Measurements from ENCODE around the gene TM4SF20.
"Not testable (repeated sequence)": the region's sequence is repeated elsewhere in the genome, so short reads cannot be mapped to it uniquely, and the experiment has no call there.

The TM4SF20 gene

DNA sequence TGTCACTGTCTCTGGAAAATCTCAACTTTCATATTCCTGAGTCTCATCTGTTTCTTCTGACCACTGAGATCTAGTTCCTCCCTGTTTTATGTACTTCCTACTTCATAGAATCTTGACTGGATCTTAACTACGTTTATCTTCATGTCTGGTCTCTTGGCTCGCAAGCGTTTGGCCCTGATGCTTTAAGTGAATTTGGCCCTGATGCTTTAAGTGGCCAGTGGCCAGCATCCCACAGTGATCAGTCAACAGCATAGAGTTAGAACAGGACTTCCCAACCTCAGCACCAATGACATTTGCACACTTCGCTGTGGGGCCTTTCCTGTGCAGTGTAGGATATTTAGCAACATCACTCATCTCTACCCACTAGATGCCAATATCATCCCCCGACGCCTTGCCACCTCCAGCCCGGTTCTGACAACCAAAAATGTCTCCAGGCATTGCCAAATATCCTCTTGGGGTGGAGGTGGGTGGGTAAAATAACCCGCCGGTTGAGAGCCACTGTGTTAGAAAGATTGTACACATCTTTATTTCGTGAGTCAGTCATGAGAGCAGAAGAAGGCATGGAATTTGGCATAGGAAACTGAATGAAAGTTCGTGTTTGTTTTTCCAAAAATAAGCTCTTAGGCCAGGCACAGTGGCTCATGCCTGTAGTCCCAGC, 12.2 kb downstream of the TM4SF20 start:
- DNase-seq (ENCODE audit: low spot score) = no peak

DNA sequence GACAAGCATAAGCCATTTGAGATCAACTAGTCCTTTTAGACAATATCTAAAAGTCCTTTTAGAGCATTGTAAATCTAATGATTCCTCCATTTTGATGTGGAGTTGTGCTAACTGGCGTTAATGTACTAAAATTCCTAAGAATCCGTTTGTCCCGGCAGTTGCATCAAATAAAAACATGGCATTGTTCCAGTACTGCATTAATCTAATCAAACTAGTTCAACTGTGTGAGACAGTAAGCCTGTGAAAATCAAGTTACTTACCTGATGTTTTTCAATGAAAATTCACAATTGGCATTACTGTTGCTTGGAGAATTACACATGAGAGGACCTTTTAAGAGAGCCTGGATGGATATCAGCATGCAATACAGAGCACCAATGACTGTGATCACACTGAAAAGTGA, 13.3 kb downstream of the TM4SF20 start:
- DNase-seq (ENCODE audit: low spot score) = no peak

DNA sequence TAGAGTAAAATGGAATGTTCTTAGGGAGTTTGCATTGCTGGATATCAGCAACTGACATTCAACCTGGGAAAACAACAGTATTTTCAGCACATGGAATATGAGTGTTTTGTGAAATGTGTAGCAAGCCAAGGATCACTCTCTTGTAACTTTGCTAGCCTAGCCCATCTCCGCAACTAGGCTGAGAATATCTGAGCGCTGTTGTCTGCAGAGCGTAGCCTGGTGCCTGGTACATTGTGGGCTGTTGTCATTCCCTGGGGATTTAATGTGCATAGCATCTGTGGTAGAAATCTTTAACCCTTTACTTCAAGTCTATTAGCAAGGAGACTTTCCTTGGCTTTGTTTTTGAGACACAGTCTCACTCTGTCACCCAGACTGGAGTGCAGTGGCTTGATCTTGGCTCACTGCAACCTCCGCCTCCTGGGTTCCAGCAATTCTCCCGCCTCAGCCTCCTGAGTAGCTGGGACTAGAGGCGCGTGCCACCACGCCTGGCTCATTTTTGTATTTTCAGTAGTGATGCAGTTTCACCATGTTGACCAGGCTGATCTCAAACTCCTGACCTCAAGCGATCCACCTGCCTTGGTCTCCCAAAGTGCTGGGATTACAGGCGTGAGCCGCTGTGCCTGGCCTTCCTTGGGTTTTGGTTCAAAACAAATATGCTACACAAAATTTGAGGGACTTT, 14.4 kb downstream of the TM4SF20 start:
- DNase-seq (ENCODE audit: low spot score) = not testable (repeated sequence)

DNA sequence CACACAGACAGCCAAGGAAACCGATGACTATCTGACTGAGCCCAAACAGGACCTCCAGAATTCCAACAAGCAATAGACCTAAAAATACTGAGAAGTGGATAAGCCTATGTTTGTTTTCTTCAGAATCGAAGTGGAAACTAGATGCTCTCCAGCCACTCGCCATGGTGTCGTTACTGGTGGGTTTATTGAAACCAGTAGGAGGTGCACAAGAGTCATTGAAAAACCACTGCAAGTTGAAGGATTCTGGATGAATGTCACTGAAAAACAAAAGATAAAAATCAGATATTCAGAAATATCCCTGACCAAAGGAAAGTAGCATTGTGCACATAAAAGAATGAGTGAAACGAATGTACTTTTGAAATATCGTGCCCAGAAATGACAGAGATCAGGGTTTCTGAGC, 15.3 kb downstream of the TM4SF20 start:
- DNase-seq (ENCODE audit: low spot score) = peak; percentile 13

DNA sequence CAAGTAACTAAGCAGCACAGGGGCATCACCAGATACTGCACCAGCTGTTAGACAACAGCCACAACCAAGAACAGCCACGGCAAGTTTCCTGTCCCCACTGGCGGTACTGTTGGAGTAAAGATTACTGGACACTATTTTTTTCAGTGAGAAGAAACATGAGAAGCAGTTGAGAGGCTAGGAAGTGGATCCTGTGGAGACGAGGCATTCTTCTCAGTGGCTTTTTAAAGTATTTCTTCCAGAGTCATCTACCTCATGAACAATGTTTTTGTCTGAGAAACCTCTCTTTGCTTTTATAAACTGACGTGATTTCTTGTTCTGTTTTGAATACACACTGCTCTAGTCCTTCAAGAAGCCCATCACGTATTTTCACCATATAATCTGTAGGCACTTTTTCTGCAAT, 18.8 kb downstream of the TM4SF20 start:
- no peak for DNase-seq (ENCODE audit: low spot score)

DNA sequence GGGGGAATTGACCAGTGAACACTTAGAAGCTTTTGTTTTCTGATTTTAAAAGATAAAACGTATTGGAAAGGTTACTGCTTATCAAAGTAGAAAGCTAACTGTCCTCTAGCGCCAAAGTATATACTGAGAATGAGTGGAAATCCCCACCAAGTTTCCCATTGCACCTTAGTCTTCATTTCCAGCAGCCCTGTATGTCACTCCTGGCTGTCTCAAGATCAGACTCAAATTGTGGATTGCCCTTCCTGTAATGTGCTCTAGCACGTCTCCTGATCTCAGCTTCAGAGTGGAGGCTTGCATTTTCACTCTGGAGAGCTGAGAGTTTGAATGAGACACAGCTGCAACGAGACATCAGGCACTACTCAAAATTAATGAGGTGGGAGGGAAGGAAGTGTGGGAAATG, 27.5 kb downstream of the TM4SF20 start:
- DNase-seq (ENCODE audit: low spot score) = no peak

DNA sequence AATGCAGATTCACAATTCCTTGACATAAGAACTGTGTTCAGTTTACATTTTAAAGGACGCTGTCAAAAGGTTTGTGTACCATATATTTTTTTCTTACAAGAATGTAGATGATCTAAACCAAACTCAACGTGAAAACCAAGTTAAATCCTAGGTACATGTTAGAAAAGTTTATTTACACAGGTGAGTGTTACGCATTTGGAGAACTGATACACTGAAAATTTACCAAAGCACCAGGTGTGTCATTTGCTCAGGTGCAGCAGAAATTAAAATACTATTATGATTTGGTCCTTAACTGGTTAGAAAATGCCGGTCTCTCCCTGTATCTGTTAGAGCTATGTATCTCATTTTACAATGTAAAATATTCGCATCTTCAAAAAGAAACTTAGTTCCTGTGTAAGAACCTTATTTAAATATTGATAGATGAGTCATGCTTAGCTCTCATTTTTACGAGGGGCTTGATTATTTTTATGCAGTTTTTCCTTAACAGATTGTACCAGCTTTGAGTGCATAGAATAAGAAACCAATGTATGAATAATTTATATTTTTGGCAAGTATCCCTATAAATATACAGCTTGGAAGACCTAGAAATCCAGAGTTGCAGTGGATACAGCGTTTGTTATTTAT, 29.0 kb downstream of the TM4SF20 start:
- no peak for DNase-seq (ENCODE audit: low spot score)

DNA sequence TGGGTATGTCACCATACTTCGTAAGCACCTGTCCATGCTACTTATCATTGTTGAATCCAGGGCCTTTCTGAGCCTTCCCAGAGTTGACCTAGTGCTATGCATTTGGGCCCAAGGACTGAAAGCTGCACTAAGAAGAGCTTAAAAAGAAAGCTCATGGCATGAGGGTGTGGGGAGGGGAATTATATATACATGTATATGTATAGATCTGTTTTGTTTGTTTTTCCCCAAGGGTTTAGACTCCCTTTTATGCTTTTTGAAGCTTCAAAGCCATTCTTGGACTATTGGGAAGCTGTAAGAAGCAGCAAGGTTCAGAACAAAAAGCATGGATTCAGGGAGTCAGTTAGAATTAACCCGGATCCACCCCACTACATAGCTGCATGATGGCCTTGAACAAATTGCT, 30.8 kb downstream of the TM4SF20 start:
- no peak for DNase-seq (ENCODE audit: low spot score)

DNA sequence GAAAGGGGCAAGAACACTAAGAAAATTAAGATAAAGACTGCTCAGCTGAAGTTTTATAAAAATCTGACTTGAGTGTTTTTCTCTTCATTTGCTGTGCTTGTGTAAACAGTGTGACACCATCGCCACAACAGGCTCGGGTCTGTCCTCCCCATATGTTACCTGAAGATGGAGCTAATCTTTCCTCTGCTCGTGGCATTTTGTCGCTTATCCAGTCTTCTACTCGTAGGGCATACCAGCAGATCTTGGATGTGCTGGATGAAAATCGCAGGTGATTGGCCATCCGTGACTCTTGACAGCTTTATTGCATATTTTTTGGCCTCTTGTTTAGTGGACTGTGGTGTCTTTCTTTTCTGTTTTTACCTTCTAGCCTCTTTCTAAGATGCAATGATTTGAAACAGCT, 32.0 kb downstream of the TM4SF20 start:
- no peak for DNase-seq (ENCODE audit: low spot score)

DNA sequence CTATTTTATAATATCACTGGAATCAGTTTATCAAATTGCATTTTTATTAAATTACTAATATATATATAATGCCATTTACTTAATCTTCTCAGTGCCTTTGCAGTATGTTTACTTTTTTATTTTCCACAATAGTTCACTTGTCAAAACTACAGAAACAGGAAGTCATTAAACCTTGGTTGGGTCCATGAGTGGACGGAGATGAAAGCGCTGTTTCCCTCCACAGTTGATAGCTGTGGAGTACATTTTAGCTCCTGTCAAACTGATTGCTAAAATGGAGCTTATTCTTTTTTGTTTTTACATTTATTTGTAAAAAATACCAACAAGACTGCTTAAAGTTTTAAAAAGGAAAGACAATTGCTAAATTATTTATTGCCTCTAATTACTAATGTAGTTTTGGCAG, 34.9 kb downstream of the TM4SF20 start:
- no peak for DNase-seq (ENCODE audit: low spot score)

DNA sequence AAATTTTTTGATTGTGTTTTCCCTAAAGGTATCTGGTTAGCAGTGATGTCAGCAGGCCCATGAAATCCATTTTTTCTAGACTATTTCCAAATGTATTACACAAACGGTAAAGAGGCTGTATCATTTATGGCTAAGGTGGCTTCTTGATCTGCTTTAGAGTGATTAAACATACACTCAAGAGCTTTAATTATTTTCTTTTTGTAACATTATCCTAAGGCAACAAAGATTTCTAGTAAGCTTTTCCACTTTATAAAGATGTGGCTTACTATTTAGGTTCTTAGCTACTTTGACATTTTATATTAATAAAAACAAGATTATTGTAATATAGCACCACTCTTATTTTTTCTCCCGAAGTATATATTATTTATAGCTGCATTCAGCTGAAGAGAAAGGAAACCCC, 37.6 kb downstream of the TM4SF20 start:
- no peak for DNase-seq (ENCODE audit: low spot score)

DNA sequence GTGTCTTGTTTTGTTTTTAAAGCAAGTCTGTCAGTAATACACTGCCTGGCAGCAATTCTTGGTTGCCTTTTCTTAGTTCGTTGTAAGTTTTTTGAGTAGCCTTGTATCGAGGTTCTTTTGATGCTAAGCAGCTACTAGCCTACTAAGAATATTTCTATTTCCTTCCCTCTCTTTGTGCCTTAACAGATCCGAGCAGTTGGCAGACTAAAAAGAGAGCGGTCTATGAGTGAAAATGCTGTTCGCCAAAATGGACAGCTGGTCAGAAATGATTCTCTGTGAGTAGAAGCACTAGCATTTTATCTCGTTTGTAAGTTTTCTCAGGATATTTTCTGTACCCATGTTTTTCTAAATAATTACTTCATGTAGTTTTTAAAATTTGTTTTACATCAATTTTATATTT, 39.0 kb downstream of the TM4SF20 start:
- no peak for DNase-seq (ENCODE audit: low spot score)

DNA sequence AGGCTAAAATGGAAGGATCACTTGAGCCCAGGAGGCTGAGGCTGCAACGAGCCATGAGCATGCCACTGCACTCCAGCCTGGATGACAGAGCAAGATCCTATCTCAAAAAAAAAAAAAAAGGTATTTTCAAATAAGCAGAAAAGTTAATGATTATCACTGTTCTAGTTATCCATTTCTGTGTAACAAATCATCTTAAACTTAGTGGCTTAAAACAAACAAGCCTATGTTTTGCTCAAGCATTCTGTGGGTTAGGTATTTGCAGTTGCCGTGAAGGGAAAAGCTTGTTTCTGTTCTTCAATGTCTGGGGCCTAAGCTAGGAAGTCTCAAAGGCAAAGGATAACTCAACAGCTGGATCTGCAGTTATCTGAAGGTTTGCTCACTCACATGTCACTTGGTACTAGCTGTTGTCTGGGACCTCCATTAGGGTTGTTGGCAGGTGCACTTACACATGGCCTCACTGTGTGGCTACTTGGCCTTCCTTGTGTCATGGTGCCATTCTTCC, 40.0 kb downstream of the TM4SF20 start:
- DNase-seq (ENCODE audit: low spot score) = no peak

DNA sequence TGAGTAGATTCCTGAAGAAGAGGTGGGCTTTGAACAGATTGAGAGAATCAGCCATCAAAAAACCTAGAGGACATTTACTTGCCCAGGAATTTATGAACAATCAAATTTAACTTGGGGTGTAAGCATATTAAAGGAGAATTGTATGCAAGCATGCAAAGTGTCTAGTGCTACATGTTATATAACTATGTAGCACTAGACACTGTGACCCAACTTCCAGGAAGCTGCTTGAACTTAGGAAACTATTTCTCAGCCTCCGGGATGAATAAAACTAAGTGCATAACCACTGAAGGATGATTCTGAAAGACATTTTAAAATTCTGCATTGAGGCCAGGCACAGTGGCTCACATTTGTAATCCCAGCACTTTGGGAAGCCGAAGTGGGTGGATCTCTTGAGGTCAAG, 41.7 kb downstream of the TM4SF20 start:
- DNase-seq (ENCODE audit: low spot score) = no peak

DNA sequence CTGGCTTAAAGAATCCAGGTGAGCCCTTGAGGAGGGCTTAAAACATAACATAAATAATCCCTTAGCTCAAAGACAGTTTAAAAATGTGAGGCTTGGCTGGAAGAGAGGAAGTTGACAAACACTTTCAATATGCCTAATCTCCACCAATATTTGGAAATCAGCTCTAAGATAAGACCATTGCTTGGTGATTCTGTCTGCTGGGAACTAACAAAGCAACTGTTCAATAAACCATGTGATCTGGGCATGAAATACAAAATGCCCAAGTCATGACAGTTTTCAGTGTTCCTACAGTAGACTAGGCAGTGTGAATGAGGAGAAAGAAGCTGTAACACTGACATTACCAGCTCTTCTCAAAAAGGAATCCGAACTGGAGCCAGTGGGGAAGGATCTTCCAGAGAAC, 43.4 kb downstream of the TM4SF20 start:
- DNase-seq (ENCODE audit: low spot score) = no peak

DNA sequence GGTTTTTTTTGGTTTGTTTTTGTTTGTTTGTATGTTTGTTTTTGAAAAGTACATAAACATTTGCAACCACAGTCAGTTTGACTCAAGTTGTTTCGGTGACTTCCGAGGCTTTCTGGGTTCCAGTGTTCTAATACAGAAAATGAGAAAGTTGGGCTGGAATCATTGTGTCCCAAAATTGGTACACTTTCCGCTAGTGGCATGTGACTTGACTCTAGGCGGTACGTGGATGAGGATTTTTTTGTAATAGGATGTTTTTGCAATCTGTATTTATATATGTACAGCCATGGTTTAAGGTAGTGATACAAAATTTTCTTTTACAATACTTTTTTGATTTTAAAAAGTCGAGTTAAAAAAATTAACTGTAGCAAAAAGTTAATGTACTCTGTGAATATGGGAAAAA, 52.3 kb downstream of the TM4SF20 start:
- DNase-seq (ENCODE audit: low spot score) = no peak

DNA sequence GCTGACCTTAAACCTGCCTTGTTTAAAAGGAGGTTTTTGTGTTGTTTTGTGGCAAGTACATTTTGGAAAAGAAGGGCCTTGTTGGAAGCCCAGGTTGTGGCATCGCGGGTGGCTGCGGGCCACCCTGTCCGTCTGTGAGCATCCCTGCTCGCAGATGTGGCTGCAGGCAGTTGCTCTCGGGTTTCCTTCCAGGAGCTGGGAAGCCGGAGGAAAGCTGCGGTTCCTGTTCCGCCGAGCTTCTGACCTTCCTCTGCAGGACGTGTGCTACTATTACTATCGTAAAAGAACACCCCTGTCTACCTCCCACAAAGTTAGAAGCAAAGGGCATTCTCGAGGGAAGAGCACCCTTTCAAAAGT, 53.3 kb downstream of the TM4SF20 start:
- no peak for DNase-seq (ENCODE audit: low spot score)

DNA sequence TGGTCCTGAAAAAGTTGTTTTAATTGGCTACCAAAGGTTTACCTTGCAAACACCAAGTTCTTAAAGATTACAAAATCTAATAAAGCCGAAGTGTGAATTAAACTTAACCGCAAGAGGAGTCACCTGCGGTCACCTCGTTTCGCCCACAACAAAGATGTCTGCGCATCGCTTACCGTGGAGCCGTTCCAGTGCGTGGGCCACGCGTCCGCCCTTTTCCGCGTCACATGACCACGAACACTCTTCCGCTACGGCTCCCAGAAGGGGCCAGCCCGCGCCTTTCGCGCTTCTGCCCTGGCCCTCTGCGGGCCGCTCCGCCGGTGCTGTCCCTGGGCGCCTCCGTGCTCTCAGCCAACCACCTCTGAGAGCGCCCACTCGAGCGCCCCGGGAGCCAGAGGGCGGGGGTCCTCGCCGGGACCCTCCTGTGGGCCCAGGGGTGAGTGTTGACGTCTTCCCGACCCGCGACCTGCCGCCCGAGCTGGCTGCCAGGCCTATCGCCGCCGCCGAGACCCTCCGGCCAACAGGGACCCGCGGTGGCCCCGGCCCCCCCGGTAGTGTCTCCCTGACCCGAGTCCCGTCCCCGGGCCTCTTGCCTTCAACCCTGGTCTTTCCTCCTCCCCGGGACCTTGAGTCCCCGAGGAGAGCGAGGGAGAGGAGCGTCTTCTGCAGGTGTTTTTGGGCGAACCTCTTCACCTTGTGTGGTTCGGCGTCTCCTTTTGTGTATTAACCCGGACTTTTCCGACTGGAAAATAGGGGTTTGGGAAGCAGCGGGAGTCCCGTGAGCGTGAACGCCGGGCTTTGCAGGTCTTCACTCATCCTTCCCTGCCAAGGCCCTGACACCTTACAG, 53.9 kb downstream of the TM4SF20 start, which contains the start of gene MFF:
TSS of gene MFF (plus strand) at position 257 of the 844 bp plus-strand sequence. CDS start 5,415 bp downstream, outside the sequence.
- peak; percentile 95 for DNase-seq (ENCODE audit: low spot score)

DNA sequence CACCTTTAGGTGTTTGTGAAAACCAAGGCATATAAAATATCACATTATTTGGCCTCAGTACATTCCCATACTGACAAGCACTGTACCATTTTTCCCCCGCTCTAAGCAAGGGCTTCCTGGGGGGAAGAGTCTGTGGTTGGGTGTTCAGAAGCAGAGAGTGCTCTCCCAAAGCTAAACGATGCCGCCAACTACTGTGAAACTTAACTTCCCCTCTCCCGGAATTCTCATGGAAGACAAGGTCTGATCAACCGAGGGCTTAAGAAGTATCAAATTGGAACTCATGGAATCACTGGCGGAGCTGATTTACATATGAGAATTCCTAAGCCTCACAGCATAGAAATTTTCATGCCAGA, 54.5 kb downstream of the TM4SF20 start:
- DNase-seq (ENCODE audit: low spot score) = peak; percentile 4

DNA sequence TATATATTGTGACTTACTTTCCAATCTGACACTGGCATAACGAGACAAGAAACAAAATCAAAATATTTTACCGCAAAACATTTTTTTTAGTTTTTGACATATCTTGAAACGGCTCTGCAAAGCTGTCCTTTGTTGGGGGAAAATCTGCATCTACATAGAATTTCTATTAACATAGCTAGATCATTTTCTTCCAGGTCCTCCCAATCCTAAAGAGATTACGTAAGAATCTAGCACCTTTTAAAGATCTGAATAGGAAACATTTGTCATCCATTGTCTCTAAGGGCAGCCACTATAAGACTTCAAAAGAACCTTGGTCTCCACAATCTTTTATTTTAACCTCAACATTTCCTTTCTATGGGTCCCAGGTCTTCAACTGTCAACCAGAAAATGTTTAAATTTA, 55.3 kb downstream of the TM4SF20 start:
- DNase-seq (ENCODE audit: low spot score) = no peak

DNA sequence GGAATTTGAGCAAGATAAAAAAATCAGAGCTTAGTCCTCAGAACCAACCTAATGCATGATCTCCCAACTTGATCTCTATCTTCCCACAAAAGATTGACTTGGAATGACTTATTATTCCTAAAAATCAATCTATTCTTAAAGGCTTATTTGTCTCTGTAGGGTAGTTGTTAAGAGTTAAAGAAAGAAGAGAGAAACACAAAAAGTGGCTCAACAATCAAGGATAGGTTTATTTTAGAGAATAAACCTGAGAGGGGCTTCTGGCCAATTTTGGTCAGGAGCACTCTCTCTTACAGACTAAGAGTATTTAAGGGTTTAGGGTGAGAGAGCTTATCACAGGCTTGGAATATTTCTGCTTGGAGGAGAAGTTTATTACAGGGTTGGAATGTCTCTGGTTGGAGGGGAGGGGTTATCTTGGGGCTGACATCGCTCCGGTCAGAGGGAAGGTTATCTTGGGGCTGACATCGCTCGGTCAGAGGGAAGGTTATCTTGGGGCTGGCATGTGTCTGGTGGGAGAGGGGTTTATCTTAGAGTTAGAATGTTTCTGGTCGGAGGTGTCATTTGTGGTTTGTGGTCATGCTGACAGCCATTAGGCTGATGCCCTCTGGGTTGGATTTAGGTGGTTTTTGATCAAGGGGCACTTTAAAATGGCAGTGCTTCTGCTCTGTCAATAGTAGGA, 56.4 kb downstream of the TM4SF20 start:
- DNase-seq (ENCODE audit: low spot score) = no peak
